Measurements from ENCODE around the gene NR1H4. TPM values are rescaled to one million over a fixed set of nuclear protein-coding genes. Genes with fewer than 3 reads are reported as not detected.

The NR1H4 gene
- total and polyA plus RNA-seq, 9 of the 15 experiments (the other 6 are each of a cell fraction or from before 2014, with no cell fraction given): 0.03 TPM; not detected in 8

DNA sequence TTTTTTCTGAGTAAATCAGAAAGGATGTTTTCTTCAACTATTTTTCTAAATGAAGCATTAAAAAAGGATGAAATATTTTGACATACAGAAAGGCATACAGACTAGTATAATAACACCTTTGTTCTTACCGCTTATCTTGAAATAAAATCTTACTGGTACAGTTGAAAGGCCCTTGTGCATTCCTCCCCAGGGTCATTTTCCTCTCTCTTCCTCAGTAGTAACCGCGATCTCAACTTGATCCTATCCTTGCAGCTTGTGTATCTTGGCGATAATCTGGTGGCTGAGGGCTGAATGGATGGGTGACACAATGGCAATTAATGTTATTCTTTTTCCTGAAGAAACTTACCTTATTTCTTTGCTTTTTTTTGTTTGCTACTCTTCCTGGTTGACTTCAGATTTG is 118.3 kb downstream of the NR1H4 start:
- Histone ChIP-seq H3K4me1 (replicated peaks in 1 of 2; ENCODE audit: control insufficient read depth in 2 of 2, insufficient read depth in 2 of 2, low read length in 2 of 2) (no peaks in the 10 kb centered on the region), H3K27ac (ENCODE audit: extremely low read depth, low read depth, low read length) (no peak overlapping the region), H3K9me1 (ENCODE audit: control insufficient read depth, insufficient read depth, low read length) (no peaks in the 10 kb centered on the region), H2AFZ (ENCODE audit: low read depth, low read length) (no peak overlapping the region), H3K79me2 (ENCODE audit: control insufficient read depth, insufficient read depth, low read length) (no peaks in the 10 kb centered on the region), H3K9ac (ENCODE audit: insufficient read depth in 1 of 2, low read depth in 2 of 2, low read length in 2 of 2) (no peak overlapping the region), H3K4me3 (no peak overlapping the region), H3K27me3 (ENCODE audit: control insufficient read depth in 2 of 2, insufficient read depth in 2 of 2, low read length in 2 of 2) (no peaks in the 10 kb centered on the region), H3K36me3 (ENCODE audit: control insufficient read depth, insufficient read depth, low read length) (no peaks in the 10 kb centered on the region), H4K20me1 (replicated peaks; ENCODE audit: control insufficient read depth, insufficient read depth, low read length) (no peaks in the 10 kb centered on the region), H3K4me2 (ENCODE audit: insufficient read depth, low read length) (no peak overlapping the region), H3K9me3 (replicated peaks; ENCODE audit: control insufficient read depth, insufficient read depth, low read depth, low read length) (no peaks in the 10 kb centered on the region; the same call in 1 of the 2 replicates)
- BruUV-seq (replicated peaks): no TSS peak
- no peak for DNase-seq (ENCODE audit: extremely low read depth in 1 of 4, low spot score in 3 of 4)
- in situ Hi-C loops (cut with MboI): no loop called here
- WGBS (ENCODE audit: insufficient coverage, low coverage, missing lambda C conversion rate): 17% methylated on average over 4 of the region's 4 CpGs
- FAIRE-seq: no peak
- CTCF ChIA-PET (ENCODE audit: low intra/inter-chr PET ratio): no interaction called here
- no peak for ATAC-seq
- POLR2A ChIA-PET: interaction anchor here (1.0 kb wide), 1 partner anchor 11 kb away, joined by 4 read pairs; no protein-coding TSS in a partner anchor
- intact Hi-C loops (cut with micrococcal nuclease): no loop called here
- TF ChIP-seq ZNF398 (CRISPR knock-in tag; IDR thresholded peaks at IDR 0.05): no peak
- no peak for TF ChIP-seq ZMIZ1 (IDR thresholded peaks at IDR 0.05; ENCODE audit: low read depth in 2 of 2, low read length in 2 of 2)
- TF ChIP-seq RBM15 (IDR thresholded peaks at IDR 0.05; ENCODE audit: insufficient read depth, low read length): no peak
- TF ChIP-seq MTA2 (IDR thresholded peaks at IDR 0.05; ENCODE audit: low read depth): no peak
- no peak for TF ChIP-seq BMI1 (IDR thresholded peaks at IDR 0.05; ENCODE audit: low read length)
- no peak for TF ChIP-seq ZNF780A (CRISPR knock-in tag; IDR thresholded peaks at IDR 0.05)
- no peak for TF ChIP-seq NR2C1 (IDR thresholded peaks at IDR 0.05)
- TF ChIP-seq NR2C1 (tag; IDR thresholded peaks at IDR 0.05): no peak
- no peak for TF ChIP-seq PTRF (tag; IDR thresholded peaks at IDR 0.05)
- TF ChIP-seq HNRNPK (IDR thresholded peaks at IDR 0.05; ENCODE audit: low read depth, low read length, poor library complexity, severe bottlenecking): no peak
- no peak for TF ChIP-seq ZNF511 (CRISPR knock-in tag; IDR thresholded peaks at IDR 0.05)

Measured in K562 (cell line).